Activated T-helper 1 cell treated with anti-CD3 and anti-CD28 coated beads, Interleukin-2, amount 50 U/mL, for 16 hours (primary cell): ENCODE data around the gene TNK2.

Experiments used
- DNase-seq, 2 donors: peaks; one replicate each; pipeline ENCODE4 v3.0.0-alpha.2; 2020; ENCODE audit warnings: low read depth in 1 of 2, low spot score in 1 of 2

The TNK2 gene

DNA sequence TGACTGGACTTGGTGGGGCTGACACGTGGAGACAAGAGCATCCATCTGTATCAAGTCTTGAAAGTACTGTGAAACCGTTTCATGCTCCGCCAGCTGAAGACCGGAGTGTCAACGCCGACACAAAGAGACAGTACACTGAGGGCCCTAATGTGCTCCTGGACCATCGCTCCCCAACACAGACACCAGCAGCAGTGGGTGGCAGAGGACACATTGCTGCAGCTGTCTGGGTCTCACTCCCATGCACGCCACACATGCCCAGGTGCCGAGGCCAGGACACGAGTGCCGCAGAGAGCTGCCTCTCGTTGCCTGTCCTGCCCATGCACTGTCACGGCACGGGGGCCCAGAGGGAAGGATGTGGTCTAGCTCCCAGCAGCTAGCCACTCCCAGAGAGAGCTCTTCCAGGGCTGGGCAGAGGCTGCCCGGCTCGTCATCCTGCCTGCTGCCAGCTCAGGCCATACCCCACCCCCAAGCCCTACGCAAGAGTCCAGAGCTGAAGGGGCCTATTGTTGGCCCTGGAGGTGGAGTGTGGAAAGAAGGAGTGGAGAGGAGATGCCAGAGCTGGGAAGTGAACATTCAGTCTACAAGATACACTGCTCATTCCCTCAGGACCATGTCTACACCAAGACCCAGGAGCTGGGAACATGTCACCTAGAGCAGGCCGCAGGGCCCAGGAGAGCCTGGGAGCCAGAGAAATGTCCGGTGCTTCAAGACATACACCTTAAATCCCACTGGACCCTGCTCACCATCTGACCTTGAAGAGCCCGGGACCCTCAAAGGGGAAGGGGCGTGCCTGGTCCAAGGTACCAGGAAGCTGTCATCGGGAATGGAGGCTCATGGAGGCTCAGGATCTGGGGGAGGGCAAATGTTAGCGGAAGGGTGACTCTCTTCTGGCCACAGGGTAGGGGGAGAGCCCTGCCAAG, 7.7 kb downstream of the TNK2 start:
- no peak for DNase-seq

DNA sequence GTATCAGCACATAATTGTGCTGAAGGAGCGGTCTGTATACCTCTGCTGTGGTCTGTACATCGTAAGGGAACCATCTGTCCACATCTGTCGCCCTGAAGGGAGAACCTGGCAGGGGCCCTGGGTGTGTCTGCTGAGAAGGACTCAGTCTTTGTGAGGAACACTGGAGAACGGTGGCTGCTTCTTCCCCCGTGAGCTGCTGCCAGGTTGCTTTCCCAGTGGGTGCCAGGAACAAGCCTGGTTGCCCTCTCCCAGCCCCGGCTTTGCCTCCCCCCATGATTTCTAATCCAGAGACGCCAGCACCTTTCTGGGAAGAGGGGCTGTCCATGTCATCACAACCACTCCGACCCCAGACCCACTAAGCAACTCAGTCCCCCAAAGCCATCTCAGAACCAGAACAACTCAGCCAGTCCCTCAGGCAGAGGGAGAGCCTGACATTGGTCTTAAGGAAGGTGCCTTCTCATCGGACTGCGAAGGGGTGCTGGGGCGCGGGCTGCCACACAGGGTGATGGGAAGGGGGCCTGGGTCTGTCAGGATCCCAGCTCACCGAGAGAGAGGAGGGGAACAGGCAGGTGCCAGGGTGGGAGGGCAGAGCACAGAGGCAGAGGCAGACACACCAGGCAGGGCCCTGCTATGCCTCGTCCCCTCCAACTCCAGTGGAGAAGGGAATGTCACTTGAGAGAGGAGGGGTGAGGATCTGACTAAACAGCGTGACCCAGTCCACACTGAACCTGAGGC, 8.5 kb downstream of the TNK2 start:
- DNase-seq, result no peak

DNA sequence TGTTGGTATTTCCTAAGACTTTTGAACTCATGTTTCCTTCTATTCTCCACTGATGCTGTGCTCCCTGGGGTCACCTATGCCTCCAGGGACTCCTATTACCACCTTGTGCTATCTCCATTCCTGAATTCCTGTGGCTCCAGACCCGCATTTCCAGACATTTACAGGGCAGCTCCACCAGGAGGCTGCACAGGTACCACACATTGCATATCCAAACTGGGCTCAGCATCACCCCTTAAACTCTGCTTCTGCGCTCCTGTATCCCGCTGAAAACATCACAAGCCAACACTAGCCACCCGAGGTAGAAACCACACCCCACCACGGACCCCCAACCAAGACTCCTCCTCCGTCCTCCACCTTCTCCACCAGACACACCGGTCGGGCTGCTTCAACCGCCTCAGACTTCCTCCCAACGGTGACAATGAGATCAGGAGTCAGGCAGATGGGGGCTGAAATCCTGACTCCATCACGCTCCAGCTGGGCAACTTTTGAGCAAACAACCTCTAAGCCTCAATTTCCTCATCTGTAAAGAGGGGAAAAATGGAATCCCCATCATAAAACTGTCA, 10.4 kb downstream of the TNK2 start:
- DNase-seq, result no peak

DNA sequence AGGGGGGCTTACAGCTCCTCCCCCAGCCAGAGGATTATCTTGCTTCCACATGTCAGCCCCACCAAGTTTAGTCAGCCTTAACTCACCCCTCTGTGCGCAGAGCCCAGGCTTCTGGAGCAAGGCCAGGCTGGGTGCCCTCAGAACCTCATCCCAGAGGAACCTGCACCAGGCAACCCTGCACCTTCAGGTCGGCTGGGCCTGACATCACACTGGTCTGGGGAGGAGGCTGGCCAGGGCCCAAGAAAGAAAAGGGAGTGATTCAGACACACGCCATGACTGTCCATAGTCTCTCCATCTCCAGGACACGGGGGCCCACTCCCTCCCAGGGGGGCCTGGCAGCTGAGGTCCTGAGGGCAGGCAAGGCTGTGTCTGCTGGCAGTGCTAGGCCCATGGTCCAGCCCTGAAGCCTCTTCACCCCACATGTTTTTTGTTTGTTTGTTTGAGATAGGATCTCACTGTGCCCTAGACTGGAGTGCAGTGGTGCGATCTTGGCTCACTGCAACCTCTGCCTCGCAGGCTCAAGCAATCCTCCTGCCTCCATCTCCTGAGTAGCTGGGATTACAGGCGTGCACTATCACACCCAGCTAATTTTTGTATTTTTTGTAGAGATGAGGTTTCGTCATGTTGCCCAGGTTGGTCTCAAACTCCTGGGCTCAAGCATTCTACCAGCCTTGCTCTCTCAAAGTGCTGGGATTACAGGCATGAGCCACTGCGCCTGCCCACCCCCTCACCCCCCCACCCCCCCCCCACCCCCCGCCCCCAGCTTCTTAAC, 11.1 kb downstream of the TNK2 start:
- DNase-seq, result no peak

DNA sequence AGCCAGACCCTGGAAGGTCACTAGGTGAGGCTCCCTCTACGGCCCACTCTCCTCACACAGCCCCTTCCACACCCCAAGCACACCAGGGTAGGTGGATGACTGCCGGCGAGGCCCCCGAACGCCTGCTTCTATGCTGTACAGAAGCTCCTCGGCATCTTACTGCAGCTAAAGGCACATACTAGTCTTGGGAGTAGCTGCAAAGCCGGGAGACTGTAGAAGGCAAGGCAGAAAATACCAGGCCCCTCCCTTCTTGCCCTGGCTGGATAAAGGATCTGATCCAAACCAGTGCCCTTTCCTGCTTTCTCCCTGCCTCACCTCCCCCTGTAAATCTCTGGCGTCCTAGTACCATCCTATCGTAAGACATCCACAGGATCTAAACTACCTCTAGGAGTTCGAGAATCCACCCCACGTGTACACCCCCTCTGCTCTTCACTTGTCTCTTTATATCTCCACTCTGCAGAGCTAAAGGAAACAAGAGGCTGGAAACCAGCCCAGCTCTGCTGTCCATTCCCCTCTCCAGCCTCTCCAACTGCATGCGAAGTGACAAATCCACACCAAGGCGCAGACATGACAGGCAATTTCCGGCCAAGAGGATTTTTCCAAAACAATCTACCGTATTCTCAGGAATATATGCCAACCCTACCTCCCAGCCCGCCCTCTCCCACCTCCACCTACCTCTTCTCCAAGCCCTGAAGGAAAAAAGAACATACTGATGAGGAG, 11.8 kb downstream of the TNK2 start:
- DNase-seq, result no peak

DNA sequence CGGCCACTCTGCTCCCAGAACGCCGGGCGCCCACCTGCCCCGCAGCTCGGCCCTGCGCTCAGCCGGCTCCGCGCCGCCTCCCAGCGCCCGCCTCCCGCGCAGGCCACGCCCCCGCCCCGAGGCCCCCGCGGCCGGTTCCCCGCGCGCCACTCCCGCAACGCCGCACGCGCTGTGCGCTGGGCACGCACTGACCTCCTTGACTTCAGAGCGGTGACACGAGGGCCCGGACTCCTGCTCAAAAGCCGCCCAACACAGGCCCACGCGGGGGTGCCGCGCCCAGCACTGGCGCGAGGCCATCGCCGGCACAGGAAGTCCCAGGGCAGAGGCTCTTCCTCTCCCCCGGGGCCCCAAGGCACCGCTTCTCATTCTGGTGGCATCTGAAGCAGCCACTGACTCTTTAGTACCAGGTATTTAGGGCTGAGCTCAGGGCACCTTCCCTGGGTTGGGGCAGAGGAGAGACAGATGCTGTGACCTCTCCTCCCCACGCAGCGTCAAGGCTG, 12.4 kb downstream of the TNK2 start:
- DNase-seq, result peak; percentile 50 to 58

DNA sequence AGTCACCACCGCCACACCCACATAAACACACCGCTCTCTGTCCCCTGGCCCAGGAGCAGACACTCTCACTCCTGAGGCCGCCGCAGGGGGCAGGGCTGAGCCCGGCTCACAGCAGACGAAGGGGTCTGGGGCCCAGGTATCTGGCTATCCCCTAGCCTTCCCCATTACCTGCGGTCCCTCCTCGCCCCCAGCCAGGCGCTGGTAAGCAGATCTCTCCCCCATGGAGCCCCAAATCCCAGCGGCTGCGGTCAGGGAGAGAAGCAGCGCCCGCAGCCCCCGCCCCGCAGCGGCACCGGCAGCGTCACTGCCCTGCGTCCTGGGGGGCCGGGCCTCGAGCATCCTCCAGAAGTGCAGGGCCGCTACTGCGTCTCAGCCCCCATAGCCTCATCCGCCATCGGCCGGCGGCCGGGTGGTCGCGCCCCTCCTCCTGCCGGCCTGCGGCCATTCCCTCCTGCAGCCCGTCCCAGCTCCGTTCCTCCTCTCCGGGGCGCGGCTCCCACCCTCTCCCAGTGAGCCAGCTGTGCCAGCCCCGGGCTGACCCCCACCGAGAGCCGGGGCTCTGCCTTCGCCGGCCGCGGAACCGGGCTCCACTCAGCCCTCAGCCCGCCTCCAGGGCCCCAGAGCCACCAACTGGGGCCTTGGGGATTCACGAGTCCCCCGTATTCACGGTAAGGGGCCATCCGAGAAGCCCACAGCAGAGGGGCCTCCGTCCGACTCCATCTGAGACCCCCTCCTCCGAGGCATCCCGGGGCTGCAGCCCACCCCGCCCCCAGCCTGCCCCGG, 13.1 kb downstream of the TNK2 start:
- DNase-seq, result peak in 1 of 2 donors; percentile 38

DNA sequence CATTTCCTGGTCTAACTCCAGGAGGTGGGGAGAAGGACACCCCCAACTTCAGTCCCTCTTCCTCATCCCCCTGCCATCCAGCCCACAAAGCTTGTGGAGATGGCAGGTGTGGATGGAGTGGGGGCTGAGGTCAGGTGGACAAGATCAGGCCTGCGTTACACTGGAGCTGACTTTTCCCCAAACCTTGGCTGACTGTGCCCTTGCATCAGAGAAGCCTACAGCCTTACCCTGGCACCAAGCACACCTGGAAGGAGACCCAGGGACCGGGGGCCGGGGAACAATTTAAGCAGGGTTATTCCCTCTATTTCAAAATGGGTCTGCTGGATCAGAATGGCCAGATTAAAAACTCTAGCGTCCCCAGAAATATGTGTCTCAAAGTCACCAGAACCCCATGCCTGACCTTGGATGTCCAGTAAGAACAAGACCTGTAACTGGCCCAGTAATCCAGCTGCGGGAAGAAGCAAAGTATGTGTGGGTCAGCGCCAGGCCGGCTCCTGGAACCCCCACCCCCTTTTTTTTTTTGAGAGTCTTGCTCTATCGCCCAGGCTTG, 14.4 kb downstream of the TNK2 start:
- no peak for DNase-seq

DNA sequence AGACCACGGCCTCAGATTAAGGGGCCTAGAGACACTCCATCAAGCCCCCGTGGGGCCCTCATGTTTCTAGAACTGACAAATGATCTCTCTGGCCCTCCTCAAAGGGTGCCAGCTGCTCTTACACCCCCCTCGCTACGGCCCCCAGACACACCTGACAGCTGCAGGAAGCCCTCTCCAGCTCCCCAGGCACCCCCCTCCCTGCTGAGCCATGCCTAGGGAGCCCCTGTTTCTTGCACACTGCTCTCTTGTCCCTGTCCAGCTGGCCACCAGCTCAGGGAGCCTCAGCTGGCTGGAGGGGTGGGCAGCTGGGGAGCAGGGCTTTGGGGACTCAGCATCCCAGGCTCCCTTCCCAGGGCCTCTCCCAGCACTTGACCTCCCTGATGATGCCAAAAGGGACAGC, 14.8 kb downstream of the TNK2 start:
- no peak for DNase-seq

DNA sequence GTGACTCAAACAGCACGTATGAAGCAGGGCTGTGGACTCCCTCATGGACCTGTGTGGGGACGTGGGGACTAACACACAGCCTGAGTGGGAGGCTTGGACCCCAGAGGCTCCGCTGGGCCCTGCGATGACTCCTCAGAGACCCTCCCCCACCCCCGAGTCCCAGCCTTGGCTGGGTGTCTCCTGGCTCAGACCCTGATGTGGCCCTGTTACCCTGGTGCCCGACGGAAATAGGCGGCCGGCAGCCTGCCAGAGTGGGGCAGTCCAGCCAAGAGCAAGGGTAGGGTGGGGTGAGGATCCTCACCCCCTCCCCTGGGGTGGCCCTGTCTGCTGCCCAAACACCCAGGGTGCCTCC, 15.3 kb downstream of the TNK2 start:
- DNase-seq, result no peak

DNA sequence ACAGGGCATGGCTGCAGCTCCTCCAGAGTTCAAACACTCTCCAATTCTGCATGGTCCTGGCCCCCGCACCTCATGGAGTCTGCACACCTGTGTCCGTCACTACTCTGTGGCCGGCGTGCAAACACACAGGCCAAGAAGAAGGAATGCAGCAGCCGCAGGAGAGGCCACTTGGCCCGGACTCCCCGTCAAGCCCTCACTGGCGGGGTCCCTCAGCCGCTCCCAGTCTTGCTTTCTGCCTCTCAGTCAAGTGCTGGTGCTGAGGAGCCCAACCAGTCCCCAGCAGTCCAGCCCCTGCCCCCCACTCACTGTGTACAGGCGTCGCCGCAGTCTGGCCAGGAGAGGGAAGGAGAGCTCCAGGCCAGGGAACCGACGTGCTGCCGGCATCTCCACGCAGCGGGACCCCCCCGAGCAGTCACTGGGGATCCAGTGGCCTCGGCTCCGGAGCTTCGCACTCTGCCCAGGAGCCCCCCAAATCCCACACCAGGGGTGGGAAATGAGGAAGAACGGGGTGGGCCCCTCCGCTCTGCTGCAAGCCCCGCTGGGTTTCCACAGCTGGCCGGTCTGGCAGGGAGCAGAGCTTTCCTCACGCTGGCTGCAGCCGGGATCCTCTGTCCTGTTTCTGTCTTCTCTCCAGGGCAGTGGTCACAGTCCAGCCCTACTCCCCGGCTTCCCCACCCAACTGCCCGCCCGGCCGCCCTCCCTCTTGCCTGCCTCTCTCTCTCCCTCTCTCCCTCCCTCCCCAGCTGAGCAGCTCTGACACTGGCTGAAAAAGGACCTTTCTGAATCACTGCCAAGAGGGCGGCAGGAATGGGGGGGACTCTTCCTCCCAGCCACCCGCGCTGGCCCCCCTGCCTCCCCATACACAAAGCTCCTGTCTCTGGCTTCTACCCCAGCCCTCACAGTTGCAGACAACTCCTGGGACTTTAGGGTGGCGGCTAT, 16.0 kb downstream of the TNK2 start:
- DNase-seq, result no peak

DNA sequence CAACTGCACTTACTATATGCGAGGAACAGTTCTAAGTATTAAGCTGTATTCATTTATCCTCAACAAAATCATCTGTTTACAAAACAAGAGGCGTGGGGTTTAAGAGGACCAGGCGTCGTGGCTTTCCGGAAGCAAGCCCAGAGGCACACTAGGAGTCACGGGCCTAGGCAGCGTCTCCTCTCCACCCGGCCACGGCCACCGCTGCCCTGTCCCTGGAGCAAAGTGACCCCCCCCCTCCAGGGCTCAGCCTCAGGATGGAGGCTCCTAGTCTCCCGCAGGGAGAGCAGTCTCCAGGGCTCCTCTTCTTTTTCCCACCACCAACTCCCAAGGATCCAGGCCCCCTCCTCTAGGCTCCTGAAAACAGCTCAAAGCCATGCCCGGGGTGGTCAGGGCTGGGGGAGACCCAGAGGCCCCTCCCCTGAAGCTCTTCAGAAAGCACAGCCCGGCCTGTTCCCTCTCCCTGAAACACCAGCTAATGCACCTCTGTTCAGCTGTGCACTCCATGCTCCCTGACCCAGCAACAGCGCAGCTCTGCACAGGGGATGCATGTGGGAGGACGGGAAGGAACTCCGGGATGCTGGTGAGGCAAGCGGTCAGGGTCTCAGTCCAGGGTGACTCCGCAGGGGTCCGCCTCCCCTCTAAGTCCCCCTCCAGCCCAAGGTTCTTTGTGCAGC, 16.8 kb downstream of the TNK2 start:
- no peak for DNase-seq

DNA sequence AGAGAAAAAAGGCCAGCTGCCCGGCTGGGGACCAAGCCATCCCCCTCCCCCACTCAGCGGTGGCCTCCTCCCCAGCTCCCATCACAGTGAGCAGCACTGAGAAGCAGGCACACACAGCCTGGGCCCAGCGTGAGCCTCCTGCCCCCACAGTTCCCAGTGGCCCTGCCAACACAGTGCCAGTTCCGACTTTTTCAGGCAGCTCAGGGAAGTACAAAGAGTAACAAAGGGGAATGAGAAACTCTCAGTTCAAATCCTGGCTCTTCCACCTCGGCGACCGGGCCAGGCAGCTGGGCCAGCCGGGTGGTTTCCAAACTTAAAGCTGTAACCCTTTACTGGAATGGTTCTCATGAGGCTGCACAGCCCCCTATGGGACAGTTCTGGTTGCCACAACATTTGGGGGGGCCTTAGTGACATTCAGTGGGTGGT, 18.5 kb downstream of the TNK2 start:
- no peak for DNase-seq

DNA sequence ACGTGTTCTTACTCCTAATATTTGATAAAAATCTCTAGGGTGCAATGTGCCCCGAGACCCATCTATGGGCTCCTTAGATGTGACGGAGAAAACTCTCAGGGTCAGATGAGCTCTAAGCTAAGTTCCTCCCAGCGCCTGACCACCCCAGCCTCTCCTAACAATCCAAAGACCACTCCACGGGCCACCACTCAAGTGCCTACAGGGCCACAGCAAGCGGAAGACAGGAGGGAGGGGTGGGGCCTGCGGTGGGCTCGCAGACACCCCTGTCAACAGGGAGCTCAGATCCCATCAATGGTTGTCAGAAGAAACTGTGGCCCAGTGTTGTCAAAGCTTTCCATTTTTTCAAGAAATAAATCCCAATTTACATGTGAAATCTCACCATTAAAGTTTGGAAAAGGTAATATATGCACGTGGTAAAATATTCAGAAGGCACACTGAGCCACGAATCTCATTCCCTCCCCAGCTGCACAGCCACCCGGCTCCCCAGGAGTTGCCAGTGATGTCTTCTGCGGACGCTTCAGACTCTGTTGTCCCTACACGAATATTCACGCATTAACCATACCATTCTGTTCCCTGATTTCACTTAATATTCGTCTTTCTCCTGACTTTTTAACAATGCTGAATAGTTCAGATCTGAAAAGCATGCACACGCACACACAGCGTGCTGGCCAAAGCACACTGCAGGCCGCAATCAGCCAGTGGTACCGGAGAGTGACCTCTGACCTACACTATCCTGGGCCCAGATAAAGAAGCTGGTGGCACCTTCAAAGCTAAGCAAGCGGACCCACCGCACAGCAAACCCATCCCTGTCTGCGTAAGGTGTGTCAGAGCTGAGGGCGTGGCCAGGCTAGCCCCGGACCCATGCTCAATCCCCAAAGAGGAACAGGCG, 19.1 kb downstream of the TNK2 start:
- no peak for DNase-seq

DNA sequence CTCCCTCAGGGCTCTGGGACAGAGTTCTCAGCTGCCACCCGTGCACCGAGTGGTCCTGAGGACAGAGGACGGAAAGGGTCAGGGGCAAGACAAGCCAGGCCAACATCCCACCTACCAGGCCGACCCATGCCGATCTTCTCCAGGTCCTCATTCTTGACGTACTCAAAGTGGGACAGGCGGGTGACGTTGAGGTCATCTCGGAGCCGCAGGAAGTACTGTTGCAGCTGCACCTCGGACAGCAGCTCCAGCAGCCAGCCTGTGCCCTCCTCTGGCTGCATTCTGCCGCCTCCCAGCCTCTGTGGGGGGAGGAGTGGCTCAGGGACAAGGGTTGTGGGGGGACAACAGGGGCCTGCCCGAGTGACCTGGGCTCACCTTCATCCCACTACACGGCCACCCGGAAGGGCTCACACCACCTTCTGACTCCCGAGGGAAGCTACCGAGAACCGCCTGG, 20.0 kb downstream of the TNK2 start:
- no peak for DNase-seq

DNA sequence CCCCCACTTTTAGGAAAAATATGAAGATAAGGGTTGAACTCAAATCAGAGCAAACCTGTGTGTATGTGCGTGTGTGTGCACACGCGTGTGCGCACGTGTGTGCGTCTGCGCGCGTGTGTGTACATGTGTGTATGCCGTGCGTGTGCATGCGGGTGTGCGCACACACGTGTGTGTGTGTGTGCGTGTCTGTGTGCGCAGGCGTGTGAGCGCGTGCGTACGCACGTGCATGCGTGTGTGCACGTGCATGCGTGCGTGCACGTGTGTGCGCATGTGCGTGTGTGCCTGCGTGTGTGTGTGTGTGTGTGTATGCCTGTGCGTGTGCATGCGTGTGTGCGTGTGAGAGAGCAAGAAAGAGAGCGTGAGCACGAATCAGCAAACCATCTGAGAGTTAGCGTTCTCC, 20.7 kb downstream of the TNK2 start:
- DNase-seq, result no peak
